NCI-H510A treated with DMSO at 0.1 percent for 48 hours (cell line): ENCODE measurements around the gene ELOVL3.
"Not testable (repeated sequence)": the region's sequence is repeated elsewhere in the genome, so short reads cannot be mapped to it uniquely, and the experiment has no call there.

Source experiments
- DNase-seq: peaks from one replicate; lab custom pipeline; 2025; lab: John Stamatoyannopoulos, UW

ELOVL3 gene

GRCh38 chr10:102225646-102226541 is at the start of gene ELOVL3:
Gene ELOVL3, plus strand, starts transcription at chr10:102226299. Its CDS starts 250 bp downstream, at chr10:102226549.
- no peak for DNase-seq

GRCh38 chr10:102184606-102185005 is 41.5 kb upstream of the ELOVL3 start:
- no peak for DNase-seq

GRCh38 chr10:102185272-102185671 is 40.8 kb upstream of the ELOVL3 start:
- DNase-seq: no peak

- no peak for DNase-seq
Measured at GRCh38 chr10:102185811-102186527, 40.1 kb upstream of the ELOVL3 start.

- DNase-seq: no peak
Measured at GRCh38 chr10:102188298-102188940, 37.7 kb upstream of the ELOVL3 start.

GRCh38 chr10:102188941-102189898 is 36.9 kb upstream of the ELOVL3 start:
- not testable (repeated sequence) for DNase-seq

- DNase-seq: no peak
Measured at GRCh38 chr10:102191956-102192355, 34.1 kb upstream of the ELOVL3 start.

- no peak for DNase-seq
Measured at GRCh38 chr10:102195296-102195870, 30.7 kb upstream of the ELOVL3 start.

GRCh38 chr10:102196893-102197292 is 29.2 kb upstream of the ELOVL3 start:
- DNase-seq: no peak

GRCh38 chr10:102198027-102198426 is 28.1 kb upstream of the ELOVL3 start:
- no peak for DNase-seq

- DNase-seq: no peak
Measured at GRCh38 chr10:102200751-102201640, 25.1 kb upstream of the ELOVL3 start.

- no peak for DNase-seq
Measured at GRCh38 chr10:102202386-102202785, 23.7 kb upstream of the ELOVL3 start.

- no peak for DNase-seq
Measured at GRCh38 chr10:102208311-102209035, 17.6 kb upstream of the ELOVL3 start.

- no peak for DNase-seq
Measured at GRCh38 chr10:102211615-102212299, 14.3 kb upstream of the ELOVL3 start.

- not testable (repeated sequence) for DNase-seq
Measured at GRCh38 chr10:102213599-102213998, 12.5 kb upstream of the ELOVL3 start.

GRCh38 chr10:102219370-102219769 is 6.7 kb upstream of the ELOVL3 start:
- no peak for DNase-seq

GRCh38 chr10:102220612-102221011 is 5.5 kb upstream of the ELOVL3 start:
- DNase-seq: peak; percentile 73

GRCh38 chr10:102222797-102223196 is 3.3 kb upstream of the ELOVL3 start:
- DNase-seq: no peak

- no peak for DNase-seq
Measured at GRCh38 chr10:102226542-102226870, 407 bp downstream of the ELOVL3 start.
